GM19468 (cell line): ENCODE measurements around the gene OR1S1.
"Not testable (repeated sequence)": the region's sequence is repeated elsewhere in the genome, so short reads cannot be mapped to it uniquely, and the experiment has no call there.

Experiments used
- ATAC-seq: cut with Tn5 transposase; IDR thresholded peaks from one replicate; pipeline ENCODE4 v1.9.1; 2021; ENCODE audit warnings: mild to moderate bottlenecking, moderate library complexity, moderate number of reproducible peaks; ENCODE audit not compliant: unreplicated experiment; ENCODE audit errors: extremely low read depth

Gene OR1S1

GRCh38 chr11:58212420-58212819 is at the start of gene OR1S1:
Gene OR1S1, plus strand, starts transcription at chr11:58212720.
- not testable (repeated sequence) for ATAC-seq

DNA sequence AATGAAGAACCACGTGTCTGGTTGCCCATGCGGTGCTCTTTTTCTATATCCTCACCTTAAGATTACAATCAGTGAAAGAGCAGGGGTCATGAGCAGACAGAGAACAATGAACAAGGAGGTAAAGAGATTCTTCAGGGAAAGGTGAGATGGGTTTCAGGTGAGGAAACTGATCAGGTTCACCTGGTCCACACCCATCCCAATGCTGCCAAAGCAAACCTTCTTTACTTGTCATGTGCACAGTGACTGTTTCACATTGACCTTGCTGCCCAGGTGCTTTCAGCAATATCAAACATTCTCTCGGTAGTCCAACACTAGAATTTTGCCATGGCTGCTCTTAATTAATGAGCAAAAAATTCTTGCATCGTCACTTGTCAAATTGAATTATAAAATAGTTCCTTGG is 48.1 kb upstream of the OR1S1 start:
- no peak for ATAC-seq

- ATAC-seq = no peak
Measured at GRCh38 chr11:58164990-58165389, 47.5 kb upstream of the OR1S1 start.

DNA sequence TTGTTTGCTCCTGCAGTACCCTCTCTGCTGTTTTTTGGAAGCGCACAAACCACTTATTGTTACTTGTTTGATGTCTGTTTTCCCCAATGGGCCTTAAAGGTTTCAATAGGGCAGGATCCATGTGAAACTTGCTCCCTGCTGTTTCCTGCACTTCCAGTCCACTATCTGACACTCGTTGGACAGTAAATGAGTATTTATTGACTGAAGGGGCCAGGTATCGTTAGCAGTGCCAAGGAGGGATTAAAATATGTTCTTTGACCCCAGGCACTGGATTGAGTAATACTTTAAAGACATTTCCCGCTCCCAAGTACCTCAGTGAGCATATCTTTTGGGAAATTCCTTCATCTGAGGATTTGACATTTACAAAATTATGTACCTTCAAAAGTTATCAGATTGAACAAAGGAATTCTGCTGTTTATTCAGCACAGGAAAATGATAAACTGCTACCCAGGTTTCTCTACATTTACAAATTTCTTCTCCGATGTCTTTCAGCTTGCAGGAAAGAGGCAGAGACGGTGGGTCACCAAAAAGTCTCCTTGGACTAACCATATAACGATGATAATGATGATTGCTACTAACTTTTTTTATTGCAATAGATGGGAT is 46.9 kb upstream of the OR1S1 start:
- ATAC-seq = no peak

- ATAC-seq = no peak
Measured at GRCh38 chr11:58177409-58178054, 35.0 kb upstream of the OR1S1 start.

DNA sequence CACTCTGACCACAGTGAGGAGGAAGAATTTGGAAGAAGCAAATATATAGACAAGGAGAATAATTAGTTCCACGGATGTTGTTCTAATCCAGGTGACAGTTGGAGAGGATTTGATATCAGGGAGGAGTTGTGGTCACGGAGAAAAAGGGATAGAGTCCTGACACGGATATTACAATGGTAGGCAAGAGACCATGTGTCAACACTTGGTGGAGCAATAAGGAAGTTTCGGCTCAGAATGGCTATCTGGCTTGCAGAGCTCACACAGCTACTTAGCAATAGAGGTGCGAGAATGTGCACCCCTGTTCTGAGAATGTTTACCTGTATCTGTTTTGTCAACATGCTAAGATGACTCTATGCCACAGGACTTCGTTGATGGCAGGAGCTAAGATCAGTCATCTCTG is 34.1 kb upstream of the OR1S1 start:
- no peak for ATAC-seq

DNA sequence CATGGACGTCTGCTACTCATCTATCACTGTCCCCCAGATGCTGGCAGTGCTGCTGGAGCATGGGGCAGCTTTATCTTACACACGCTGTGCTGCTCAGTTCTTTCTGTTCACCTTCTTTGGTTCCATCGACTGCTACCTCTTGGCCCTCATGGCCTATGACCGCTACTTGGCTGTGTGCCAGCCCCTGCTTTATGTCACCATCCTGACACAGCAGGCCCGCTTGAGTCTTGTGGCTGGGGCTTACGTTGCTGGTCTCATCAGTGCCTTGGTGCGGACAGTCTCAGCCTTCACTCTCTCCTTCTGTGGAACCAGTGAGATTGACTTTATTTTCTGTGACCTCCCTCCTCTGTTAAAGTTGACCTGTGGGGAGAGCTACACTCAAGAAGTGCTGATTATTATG is 32.9 kb upstream of the OR1S1 start:
- ATAC-seq = no peak

GRCh38 chr11:58186938-58187337 is 25.6 kb upstream of the OR1S1 start:
- no peak for ATAC-seq

DNA sequence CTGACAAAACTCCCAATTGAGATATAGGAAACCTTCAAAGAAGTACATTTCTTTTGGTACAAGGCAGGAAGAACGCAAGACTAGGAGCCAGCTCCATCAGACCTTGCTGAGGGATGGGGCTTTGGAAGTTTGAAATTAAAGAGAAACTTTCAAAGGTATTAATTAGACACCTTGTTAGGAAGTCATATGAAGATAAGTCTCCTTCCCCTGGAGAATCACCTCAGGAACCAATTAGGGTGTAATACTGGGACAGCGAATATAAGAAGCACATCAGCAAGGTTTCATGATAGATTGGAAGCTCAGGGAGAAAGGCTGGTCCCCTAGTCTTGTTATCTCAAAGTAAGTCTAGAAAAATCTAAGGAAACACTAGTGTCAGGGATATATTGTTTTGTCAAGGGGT is 23.8 kb upstream of the OR1S1 start, which contains the start of gene OR9Q2:
OR9Q2 (plus strand) TSS at position 301 of the 400 bp plus-strand sequence. CDS start 1,421 bp downstream, outside the sequence.
- no peak for ATAC-seq

DNA sequence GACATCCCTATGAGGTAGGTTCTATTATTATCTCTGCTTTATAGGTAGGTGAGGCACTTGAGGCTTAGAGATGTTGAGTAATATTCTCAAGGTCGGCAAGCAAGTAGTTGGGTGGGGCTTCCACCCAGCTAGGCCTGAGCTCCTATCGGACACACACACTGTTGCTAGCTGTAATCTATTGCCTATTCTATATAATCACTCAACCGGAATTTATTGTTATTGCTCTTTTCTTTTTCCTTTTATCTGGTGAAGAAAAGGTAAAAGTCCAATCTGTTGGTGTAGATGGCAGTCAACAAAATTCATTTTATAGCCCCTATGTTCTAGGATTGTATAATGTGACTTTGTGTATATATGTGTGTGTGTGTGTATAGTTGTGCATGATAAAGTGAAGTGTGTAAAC is 20.3 kb upstream of the OR1S1 start:
- no peak for ATAC-seq

GRCh38 chr11:58193391-58193790 is 19.1 kb upstream of the OR1S1 start:
- ATAC-seq = no peak

- no peak for ATAC-seq
Measured at GRCh38 chr11:58195939-58196338, 16.6 kb upstream of the OR1S1 start.

GRCh38 chr11:58199271-58199670 is 13.2 kb upstream of the OR1S1 start:
- no peak for ATAC-seq

- no peak for ATAC-seq
Measured at GRCh38 chr11:58204042-58204441, 8.5 kb upstream of the OR1S1 start, which contains the start of gene OR1S2. Gene OR1S2, minus strand, starts transcription at chr11:58204142. Its CDS starts 0 bp downstream, at chr11:58204142.

GRCh38 chr11:58216476-58216875 is 4.0 kb downstream of the OR1S1 start:
- no peak for ATAC-seq

DNA sequence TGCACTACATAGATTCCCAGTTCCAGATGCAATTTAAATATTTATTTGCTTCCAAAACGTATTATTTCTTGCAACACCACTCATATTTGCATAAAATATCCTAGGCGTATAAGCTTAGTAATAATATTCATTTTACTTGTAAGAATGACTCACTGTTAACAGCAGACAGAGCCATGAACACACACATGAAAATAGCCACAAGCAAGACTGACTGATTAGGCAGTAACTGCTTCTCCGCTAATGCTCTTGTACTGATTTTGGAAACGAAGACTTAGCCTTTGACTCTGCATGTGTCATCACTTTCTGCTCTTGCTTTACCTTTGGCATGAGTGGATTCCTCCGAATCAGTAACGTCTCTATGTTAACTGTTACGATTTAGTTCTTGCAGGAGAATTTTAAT is 10.2 kb downstream of the OR1S1 start:
- ATAC-seq = no peak

GRCh38 chr11:58227956-58228615 is 15.6 kb downstream of the OR1S1 start:
- ATAC-seq = no peak

GRCh38 chr11:58243954-58244353 is 31.4 kb downstream of the OR1S1 start:
- ATAC-seq = no peak

DNA sequence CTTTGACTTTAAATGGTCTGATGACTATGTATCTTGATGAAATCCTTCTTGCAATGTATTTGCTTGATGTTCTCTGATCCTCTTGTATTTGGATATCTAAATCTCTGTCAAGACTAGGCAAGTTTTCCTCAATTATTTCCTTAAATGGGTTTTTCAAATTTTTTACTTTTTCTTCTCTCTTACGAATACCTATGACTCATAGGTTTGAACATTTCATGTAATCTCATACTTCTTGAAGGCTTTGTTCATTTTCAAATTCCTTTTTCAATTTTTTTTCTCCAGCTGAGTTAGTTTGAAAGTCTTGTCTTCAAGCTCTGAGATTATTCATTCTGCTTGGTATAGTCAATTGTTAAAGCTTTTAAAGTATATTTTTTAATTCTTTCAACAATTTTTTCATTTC is 42.4 kb downstream of the OR1S1 start:
- no peak for ATAC-seq

DNA sequence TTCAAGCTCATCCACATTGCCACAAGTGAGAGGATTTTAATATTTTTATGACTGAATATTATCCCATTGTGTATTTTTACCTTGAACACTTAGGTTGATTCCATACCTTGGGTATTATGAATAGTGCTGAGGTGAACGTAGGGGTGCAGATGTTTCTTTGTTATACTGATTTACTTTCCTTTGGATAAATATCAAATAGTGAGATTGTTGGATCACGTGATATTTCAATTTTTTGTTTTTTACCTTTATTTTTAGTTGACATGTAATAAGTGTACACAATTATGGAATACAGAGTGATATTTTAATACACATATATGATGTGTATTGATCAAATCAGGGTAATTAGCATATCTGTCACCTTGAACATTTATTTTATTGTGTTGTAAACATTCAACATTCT is 47.5 kb downstream of the OR1S1 start:
- ATAC-seq = no peak
